K562 (cell line): ENCODE measurements around the gene CSE1L. TPM values are rescaled to one million over a fixed set of nuclear protein-coding genes. Genes with fewer than 3 reads are reported as not detected.
A peak's percentile ranks its signal among the peaks of the same experiment; 100 is the strongest.

Experiments used
- ATAC-seq: fragments of 200-7000 bp; cut with Tn5 transposase; 3 replicates; pipeline ENCODE4 v1.9.1; 2020; ENCODE audit warnings: moderate library complexity
- BruUV-seq: library from RNA; stranded (reverse); fragments of 400-500 nt; replicated peaks from 2 replicates; lab custom pipeline; 2021; lab: Mats Ljungman, UMichigan
- CTCF ChIA-PET: fragments of 300-600 bp; formaldehyde crosslinking; extraction: SDS; loops from one replicate; lab custom pipeline; 2021; ENCODE audit warnings: low intra/inter-chr PET ratio; lab: Yijun Ruan, JAX
- POLR2A ChIA-PET: fragments of 300-600, 350-650 bp; sonication (Branson Sonifier 250); formaldehyde crosslinking; extraction: SDS; loops from one replicate; lab custom pipeline; 2021; ENCODE audit warnings: antibody characterized with exemption, inconsistent platforms; lab: Yijun Ruan, JAX
- DNase-seq, 4 experiments: peaks; one replicate each; pipeline versions ENCODE4 v3.0.0 to v3.0.0-alpha.2; 2011 to 2018; ENCODE audit warnings: low spot score in 3 of 4, mixed read lengths in 3 of 4; ENCODE audit errors: extremely low read depth in 1 of 4
- FAIRE-seq: peaks from 2 replicates; lab custom pipeline; 2011; peaks lifted over from hg19 to GRCh38; lab: Jason Lieb, UNC
- H2AFZ ChIP-seq: 2 replicates; pipeline ENCODE4 v1.6.0; 2011; ENCODE audit warnings: low read depth, low read length, control low read depth, inconsistent platforms
- H3K27ac ChIP-seq: fragments of 200-600 bp; 3 replicates; pipeline ENCODE4 v1.8.0; 2011; ENCODE audit warnings: low read depth, mild to moderate bottlenecking, control low read depth, inconsistent platforms, low read length, moderate library complexity, mixed read lengths; ENCODE audit errors: extremely low read depth
- H3K27me3 ChIP-seq, 2 experiments: fragments of 300-600 bp in 1 of 2; 2 replicates in 1 of 2; 3 replicates in 1 of 2; pipeline versions ENCODE4 v1.6.0 to v1.8.0; 2011; ENCODE audit warnings: inconsistent platforms in 2 of 2, low read length in 2 of 2, mild to moderate bottlenecking in 1 of 2, mixed read lengths in 1 of 2, moderate library complexity in 1 of 2; ENCODE audit not compliant: control insufficient read depth in 2 of 2, insufficient read depth in 2 of 2
- H3K36me3 ChIP-seq: fragments of 300-600 bp; 3 replicates; pipeline ENCODE4 v1.8.0; 2011; ENCODE audit warnings: mild to moderate bottlenecking, low read length, inconsistent platforms; ENCODE audit not compliant: control insufficient read depth, insufficient read depth
- H3K4me1 ChIP-seq, 2 experiments: fragments of 200-600 bp in 1 of 2; replicated peaks in 1 of 2; 2 replicates in 1 of 2; 3 replicates in 1 of 2; pipeline versions ENCODE4 v1.5.1 to v1.8.0; 2011; ENCODE audit warnings: inconsistent platforms in 2 of 2, low read length in 2 of 2, mild to moderate bottlenecking in 1 of 2, mixed read lengths in 1 of 2, moderate library complexity in 1 of 2; ENCODE audit not compliant: control insufficient read depth in 2 of 2, insufficient read depth in 2 of 2
- H3K4me2 ChIP-seq: 2 replicates; pipeline ENCODE4 v1.6.1; 2011; ENCODE audit warnings: low read length, control low read depth, inconsistent platforms, mixed read lengths; ENCODE audit not compliant: insufficient read depth
- H3K4me3 ChIP-seq: fragments of 200-600 bp; sonication (generic), shearing (Covaris generic); 2 replicates; pipeline ENCODE4 v1.5.1; 2016; ENCODE audit warnings: control low read depth, inconsistent platforms
- H3K79me2 ChIP-seq: fragments of 200-600 bp; 3 replicates; pipeline ENCODE4 v1.8.0; 2011; ENCODE audit warnings: low read length, inconsistent platforms; ENCODE audit not compliant: control insufficient read depth, insufficient read depth
- H3K9ac ChIP-seq, 2 experiments: 2 replicates each; pipeline versions ENCODE4 v1.6.0 to v1.6.1; 2011; ENCODE audit warnings: low read depth in 2 of 2, low read length in 2 of 2, control low read depth in 1 of 2, inconsistent platforms in 1 of 2, mild to moderate bottlenecking in 1 of 2, mixed read lengths in 1 of 2; ENCODE audit not compliant: insufficient read depth in 1 of 2
- H3K9me1 ChIP-seq: one replicate; pipeline ENCODE4 v1.6.0; 2011; ENCODE audit warnings: inconsistent platforms, mild to moderate bottlenecking, low read length, moderate library complexity; ENCODE audit not compliant: control insufficient read depth, insufficient read depth
- H3K9me3 ChIP-seq: replicated peaks from 2 replicates; pipeline ENCODE4 v1.5.1; 2011; ENCODE audit warnings: low read depth, low read length, inconsistent platforms; ENCODE audit not compliant: control insufficient read depth, insufficient read depth
- H4K20me1 ChIP-seq: replicated peaks from 2 replicates; pipeline ENCODE4 v1.6.1; 2011; ENCODE audit warnings: low read length, inconsistent platforms, mixed read lengths; ENCODE audit not compliant: control insufficient read depth, insufficient read depth
- ATF1 ChIP-seq, 2 experiments: fragments of 450-650 bp in 1 of 2; IDR thresholded peaks; 2 replicates each; pipeline ENCODE4 v1.6.1; 2016; ENCODE audit warnings: missing compliant biosample characterization in 1 of 2, missing genetic modification characterization in 1 of 2
- CBX1 ChIP-seq: sonication (generic); IDR thresholded peaks from 2 replicates; pipeline ENCODE4 v1.6.1; 2016; ENCODE audit warnings: antibody characterized with exemption, low read depth, mild to moderate bottlenecking
- CBX3 ChIP-seq, 2 experiments: IDR thresholded peaks; 1 replicate in 1 of 2; 2 replicates in 1 of 2; pipeline ENCODE4 v1.6.1; 2012; ENCODE audit warnings: inconsistent platforms in 2 of 2, low read length in 2 of 2, borderline replicate concordance in 1 of 2, control low read depth in 1 of 2
- CHD2 ChIP-seq: IDR thresholded peaks from 2 replicates; pipeline ENCODE4 v1.6.1; 2011; ENCODE audit warnings: low read depth, low read length
- CSDE1 ChIP-seq, 2 experiments: fragments of 450-650 bp; IDR thresholded peaks; 2 replicates each; pipeline ENCODE4 v1.6.1; 2016; ENCODE audit warnings: mild to moderate bottlenecking in 1 of 2
- FOXK2 ChIP-seq, 2 experiments: fragments of 450-650 bp; IDR thresholded peaks in 1 of 2; conservative IDR thresholded peaks in 1 of 2; 2 replicates each; pipeline ENCODE4 v1.6.1; 2016; ENCODE audit warnings: low read depth in 2 of 2, mild to moderate bottlenecking in 1 of 2
- GABPB1 ChIP-seq: sonication (generic); formaldehyde crosslinking; IDR thresholded peaks from 2 replicates; pipeline ENCODE4 v1.8.0; 2022; ENCODE audit warnings: mild to moderate bottlenecking, missing genetic modification reagents
- NKRF ChIP-seq: fragments of 450-650 bp; IDR thresholded peaks from 2 replicates; pipeline ENCODE4 v1.6.1; 2016; ENCODE audit warnings: borderline replicate concordance
- NONO ChIP-seq, 2 experiments: fragments of 200-400 bp in 1 of 2; fragments of 450-650 bp in 1 of 2; formaldehyde crosslinking in 1 of 2; IDR thresholded peaks; 2 replicates each; pipeline ENCODE4 v1.6.1; 2017; ENCODE audit warnings: low read depth in 2 of 2, mild to moderate bottlenecking in 2 of 2, moderate library complexity in 2 of 2, low read length in 1 of 2
- NUFIP1 ChIP-seq: fragments of 450-650 bp; IDR thresholded peaks from 2 replicates; pipeline ENCODE4 v1.6.1; 2018; ENCODE audit not compliant: partially characterized antibody
- PHB ChIP-seq: fragments of 250-450 bp; sonication (Bioruptor Pico); IDR thresholded peaks from 2 replicates; pipeline ENCODE4 v1.5.0; 2021
- POLR2A ChIP-seq: fragments of 450-650 bp; conservative IDR thresholded peaks from 2 replicates; pipeline ENCODE4 v1.6.1; 2016
- POLR2AphosphoS5 ChIP-seq: IDR thresholded peaks from 2 replicates; pipeline ENCODE4 v1.6.1; 2011; ENCODE audit warnings: mild to moderate bottlenecking, low read depth, low read length, moderate library complexity; ENCODE audit not compliant: control insufficient read depth, insufficient read depth
- POLR2G ChIP-seq: fragments of 200-400 bp; formaldehyde crosslinking; IDR thresholded peaks from 2 replicates; pipeline ENCODE4 v1.6.1; 2017; ENCODE audit warnings: low read depth, mild to moderate bottlenecking, antibody characterized with exemption, low read length, moderate library complexity
- POLR3A ChIP-seq: IDR thresholded peaks from 2 replicates; pipeline ENCODE4 v1.6.1; 2011; ENCODE audit warnings: borderline replicate concordance, mild to moderate bottlenecking, moderate library complexity; ENCODE audit not compliant: insufficient read length, insufficient read depth; ENCODE audit errors: extremely low read depth
- RBM34 ChIP-seq: fragments of 200-400 bp; formaldehyde crosslinking; IDR thresholded peaks from 2 replicates; pipeline ENCODE4 v1.6.1; 2018; ENCODE audit warnings: low read length, borderline replicate concordance; ENCODE audit not compliant: insufficient read depth
- SMAD1 ChIP-seq: fragments of 150-350 bp; IDR thresholded peaks from 2 replicates; pipeline ENCODE4 v1.6.1; 2014; ENCODE audit warnings: low read length, low read depth; ENCODE audit not compliant: partially characterized antibody
- SREBF2 ChIP-seq: sonication (generic); formaldehyde crosslinking; IDR thresholded peaks from 2 replicates; pipeline ENCODE4 v1.4.0; 2020; ENCODE audit warnings: mild to moderate bottlenecking, missing genetic modification reagents
- SUPT5H ChIP-seq: fragments of 450-650 bp; IDR thresholded peaks from 2 replicates; pipeline ENCODE4 v1.6.1; 2016
- TAF7 ChIP-seq: fragments of 450-650 bp; IDR thresholded peaks from 2 replicates; pipeline ENCODE4 v1.6.1; 2016; ENCODE audit warnings: missing genetic modification characterization, missing compliant biosample characterization
- TARDBP ChIP-seq: fragments of 450-650 bp; IDR thresholded peaks from 2 replicates; pipeline ENCODE4 v1.6.1; 2016
- THRAP3 ChIP-seq: fragments of 450-650 bp; IDR thresholded peaks from 2 replicates; pipeline ENCODE4 v1.6.1; 2016; ENCODE audit warnings: mild to moderate bottlenecking, inconsistent platforms, borderline replicate concordance
- ZFPM2 ChIP-seq: fragments of 250-450 bp; sonication (Bioruptor Pico); IDR thresholded peaks from 2 replicates; pipeline ENCODE4 v1.5.1; 2022; ENCODE audit warnings: mild to moderate bottlenecking
- WGBS: fragments of 100-300 bp; shearing (Covaris generic); methylation state at CpG from one replicate; pipeline ENCODE4 v1.1.6; 2016; ENCODE audit warnings: low coverage, mixed read lengths; ENCODE audit not compliant: insufficient coverage; ENCODE audit errors: missing lambda C conversion rate; 5-methylcytosine and 5-hydroxymethylcytosine counted together
- in situ Hi-C: fragments of 300-500 bp; cut with MboI; formaldehyde crosslinking; loops from 4 replicates; pipeline ENCODE4 v1.15.0; 2018; ENCODE audit warnings: inconsistent platforms, mixed read lengths
- intact Hi-C: fragments of 100-400 bp; cut with micrococcal nuclease; formaldehyde crosslinking; loops from 2 replicates; pipeline ENCODE4 v1.14.2; 2022
- polyA plus RNA-seq, 8 experiments: library from polyadenylated mRNA; depleted of rRNA in 4 of 8; stranded (reverse) in 5 of 8; unstranded in 3 of 8; fragments of >200 nt; fragmentation: Nextera tagmentation in 2 of 8; fragmentation: Illumina TruSeq in 1 of 8; extraction: Ambion mirVana in 2 of 8; extraction: Trizol in 1 of 8; gene quantifications; 2 replicates each; pipeline versions ENCODE4 v1.2.1 to v1.2.3, GENCODE V29; 2011 to 2014; ENCODE audit warnings: inconsistent platforms in 1 of 8, missing spikeins in 1 of 8
- total RNA-seq, 7 experiments: library from RNA; depleted of rRNA in 6 of 7; stranded (reverse); fragments of >200 nt in 6 of 7; fragmentation: Illumina TruSeq in 2 of 7; extraction: Trizol in 2 of 7; gene quantifications; 2 replicates each; pipeline versions ENCODE4 v1.2.1 to v1.2.3, GENCODE V29; 2011 to 2021; ENCODE audit warnings: low replicate concordance in 1 of 7
- TF ChIP-seq, protein P1 (sequence below): sonication (generic); formaldehyde crosslinking; IDR thresholded peaks from 2 replicates; pipeline ENCODE4 v1.8.0; 2022; ENCODE audit warnings: mild to moderate bottlenecking, missing genetic modification reagents

CSE1L gene
- total and polyA plus RNA-seq, 9 of the 15 experiments (the other 6 are each of a cell fraction or from before 2014, with no cell fraction given), result 138 to 280 (median 209) TPM

- in situ Hi-C loops (no loop called here), intact Hi-C loops (loop anchor here (10.0 kb wide), 1 partner anchor 468 kb away; no protein-coding TSS in a partner anchor)
- Histone ChIP-seq H2AFZ (no peak overlapping the region), H3K4me3 (no peak overlapping the region), H3K27me3 (no peaks in the 10 kb centered on the region), H3K9me1 (peaks cover 3% of the 10 kb centered on the region), H3K9ac (no peak overlapping the region), H3K27ac (no peak overlapping the region), H4K20me1 (peaks cover 14% of the 10 kb centered on the region; the same call in 1 of the 2 replicates), H3K4me1 (no peaks in the 10 kb centered on the region; a peak in 1 of 5 replicates), H3K4me2 (no peak overlapping the region), H3K79me2 (peaks cover 9% of the 10 kb centered on the region; the same call in 1 of the 3 replicates), H3K36me3 (peaks cover 59% of the 10 kb centered on the region), H3K9me3 (no peaks in the 10 kb centered on the region)
- DNase-seq, result no peak
- FAIRE-seq, result no peak
- 95% methylated on average over 3 of the region's 4 CpGs for WGBS
- CTCF ChIA-PET, result no interaction called here
- POLR2A ChIA-PET, result interaction anchor here (0.7 to 1.4 kb wide), 4 partner anchors 10 to 18 kb away, joined by 3 to 4 read pairs (median 3); no protein-coding TSS in a partner anchor
- BruUV-seq, result no TSS peak
- no peak for ATAC-seq
- no peak for TF ChIP-seq GABPB1 (CRISPR knock-in tag)
- no peak for TF ChIP-seq POLR3A
- TF ChIP-seq CSDE1 (IDR thresholded peaks at IDR 0.05), result no peak
- peak; percentile 63; the same call in 1 of the 2 replicates for TF ChIP-seq POLR2A
- no peak for TF ChIP-seq NKRF
- no peak for TF ChIP-seq RBM34
- TF ChIP-seq, protein P1, sequence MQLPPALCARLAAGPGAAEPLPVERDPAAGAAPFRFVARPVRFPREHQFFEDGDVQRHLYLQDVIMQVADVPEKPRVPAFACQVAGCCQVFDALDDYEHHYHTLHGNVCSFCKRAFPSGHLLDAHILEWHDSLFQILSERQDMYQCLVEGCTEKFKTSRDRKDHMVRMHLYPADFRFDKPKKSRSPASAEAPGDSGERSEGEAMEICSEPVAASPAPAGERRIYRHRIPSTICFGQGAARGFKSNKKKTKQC (CRISPR knock-in tag), result no peak
- peak; percentile 45; the same call in 1 of the 2 replicates for TF ChIP-seq POLR2AphosphoS5
- no peak for TF ChIP-seq SMAD1
- TF ChIP-seq ZFPM2 (CRISPR knock-in tag), result no peak
- peak; percentile 39; the same call in 1 of the 2 replicates for TF ChIP-seq SUPT5H
- TF ChIP-seq CBX3 (IDR thresholded peaks at IDR 0.05; ENCODE audit: borderline replicate concordance in 1 of 2, low read length in 2 of 2), result no peak
- TF ChIP-seq THRAP3, result no peak
- no peak for TF ChIP-seq SREBF2
- TF ChIP-seq ATF1 (CRISPR knock-in tag; IDR thresholded peaks at IDR 0.05), result no peak
- TF ChIP-seq ATF1 (tag; IDR thresholded peaks at IDR 0.05), result no peak
- no peak for TF ChIP-seq CHD2
- TF ChIP-seq PHB, result no peak
- no peak for TF ChIP-seq NUFIP1
- no peak for TF ChIP-seq CBX1
- TF ChIP-seq POLR2G, result 0 out of 2 replicates have a peak, but pooled peaks have one; percentile 15
- TF ChIP-seq TAF7 (tag), result no peak
- no peak for TF ChIP-seq NONO (IDR thresholded peaks at IDR 0.05; ENCODE audit: low read depth in 2 of 2, low read length in 1 of 2)
- no peak for TF ChIP-seq FOXK2 (conservative IDR thresholded peaks at IDR 0.05 in 1 of 2, IDR thresholded peaks at IDR 0.05 in 1 of 2; ENCODE audit: low read depth in 2 of 2)
- TF ChIP-seq TARDBP, result no peak
These were observed 56.9 kb downstream of the CSE1L start for GRCh38 chr20:49103019-49103418.
